Ovary (tissue), 3 donors: ENCODE results near the gene ZNF792.

ENCODE experiments used
- CTCF ChIP-seq, 3 donors: fragments of 450-650 bp in 2 of 3; fragments of 200-600 bp in 1 of 3; IDR thresholded peaks; one replicate each; pipeline versions ENCODE4 v1.5.1 to v1.8.0; 2016 to 2022; ENCODE audit warnings: antibody characterized with exemption in 3 of 3, mild to moderate bottlenecking in 1 of 3
- EP300 ChIP-seq: sonication (generic); formaldehyde crosslinking; IDR thresholded peaks from one replicate; pipeline ENCODE4 v1.6.1; 2017; ENCODE audit warnings: antibody characterized with exemption
- POLR2A ChIP-seq: fragments of 450-650 bp; IDR thresholded peaks from one replicate; pipeline ENCODE4 v1.6.1; 2017; ENCODE audit warnings: antibody characterized with exemption, mild to moderate bottlenecking, moderate library complexity
- donor health status: DM: no; HTN: no; CAD: no.

- TF ChIP-seq CTCF (IDR thresholded peaks at IDR 0.05) (no peak), POLR2A (no peak), EP300 (no peak)
Observed at GRCh38 chr19:35004517-35005255, 40.7 kb upstream of the ZNF792 start.
